Mesendoderm (in vitro differentiated cells): ENCODE results near the gene TIAL1.

Experiments used
- DNase-seq: peaks from one replicate; pipeline ENCODE4 v3.0.0; 2013
- H2AK5ac ChIP-seq: 2 replicates; pipeline ENCODE4 v1.6.1; 2013; ENCODE audit warnings: low read length, inconsistent platforms
- H2BK120ac ChIP-seq: 2 replicates; pipeline ENCODE4 v1.6.1; 2013; ENCODE audit warnings: low read depth, mild to moderate bottlenecking, low read length, moderate library complexity, mixed read lengths
- H2BK15ac ChIP-seq: replicated peaks from 2 replicates; pipeline ENCODE4 v1.6.1; 2013; ENCODE audit warnings: low read depth, mild to moderate bottlenecking, moderate library complexity
- H2BK5ac ChIP-seq: 2 replicates; pipeline ENCODE4 v1.6.1; 2013; ENCODE audit warnings: low read length, inconsistent platforms
- H3K18ac ChIP-seq: 2 replicates; pipeline ENCODE4 v1.6.1; 2013; ENCODE audit warnings: mild to moderate bottlenecking, low read length, mixed read lengths
- H3K23ac ChIP-seq: one replicate; pipeline ENCODE4 v1.6.1; 2013; ENCODE audit warnings: low read length
- H3K27ac ChIP-seq: 2 replicates; pipeline ENCODE4 v1.5.1; 2013; ENCODE audit warnings: low read depth, mild to moderate bottlenecking, inconsistent platforms, low read length, moderate library complexity
- H3K27me3 ChIP-seq: 2 replicates; pipeline ENCODE4 v1.6.1; 2013; ENCODE audit warnings: low read length, control low read depth, mild to moderate bottlenecking, inconsistent platforms; ENCODE audit not compliant: insufficient read depth, poor library complexity
- H3K36me3 ChIP-seq: 2 replicates; pipeline ENCODE4 v1.6.1; 2013; ENCODE audit warnings: low read length, inconsistent platforms; ENCODE audit not compliant: control insufficient read depth, insufficient read depth
- H3K4ac ChIP-seq: one replicate; pipeline ENCODE4 v1.6.1; 2013; ENCODE audit warnings: low read depth, mild to moderate bottlenecking, low read length, moderate library complexity
- H3K4me1 ChIP-seq: 2 replicates; pipeline ENCODE4 v1.6.1; 2013; ENCODE audit warnings: low read depth, low read length, inconsistent platforms; ENCODE audit not compliant: control insufficient read depth
- H3K4me2 ChIP-seq: 2 replicates; pipeline ENCODE4 v1.6.1; 2013; ENCODE audit warnings: low read length
- H3K4me3 ChIP-seq: 2 replicates; pipeline ENCODE4 v1.5.1; 2013; ENCODE audit warnings: mild to moderate bottlenecking, low read length
- H3K56ac ChIP-seq: one replicate; pipeline ENCODE4 v1.6.1; 2013; ENCODE audit warnings: low read length
- H3K79me1 ChIP-seq: 2 replicates; pipeline ENCODE4 v1.6.1; 2013; ENCODE audit warnings: low read length, inconsistent platforms
- H3K79me2 ChIP-seq: 2 replicates; pipeline ENCODE4 v1.6.1; 2013; ENCODE audit warnings: mild to moderate bottlenecking, low read length; ENCODE audit not compliant: control insufficient read depth, insufficient read depth
- H3K9ac ChIP-seq: 2 replicates; pipeline ENCODE4 v1.6.1; 2013; ENCODE audit warnings: low read length, inconsistent platforms
- H4K5ac ChIP-seq: one replicate; pipeline ENCODE4 v1.6.1; 2013; ENCODE audit warnings: low read length
- H4K8ac ChIP-seq: one replicate; pipeline ENCODE4 v1.6.1; 2013; ENCODE audit warnings: low read depth, mild to moderate bottlenecking, control low read depth, low read length, moderate library complexity
- WGBS: extraction: QIAGEN DNeasy Blood & Tissue Kit; methylation state at CpG from one replicate; pipeline ENCODE4 v1.1.7; 2013; ENCODE audit warnings: low lambda C conversion rate, missing lambda C conversion rate; ENCODE audit not compliant: insufficient coverage; ENCODE audit errors: extremely low coverage; 5-methylcytosine and 5-hydroxymethylcytosine counted together

Gene TIAL1

GRCh38 chr10:119550827-119551226, 45.9 kb downstream of the TIAL1 start:
- H3K4me3 ChIP-seq = no peak overlapping the region
- no peak overlapping the region for H3K4me2 ChIP-seq
- no peak overlapping the region for H3K27ac ChIP-seq
- no peak for DNase-seq
- no peak overlapping the region for H3K9ac ChIP-seq
- no peak overlapping the region for H3K56ac ChIP-seq
- no CpG with 5 or more reads among the region's 4 CpGs for WGBS
- H3K79me1 ChIP-seq = no peaks in the 10 kb centered on the region
- no peak overlapping the region for H3K23ac ChIP-seq
- H2BK120ac ChIP-seq = no peak overlapping the region
- H3K4me1 ChIP-seq = no peaks in the 10 kb centered on the region
- H3K79me2 ChIP-seq = no peaks in the 10 kb centered on the region
- H4K8ac ChIP-seq = no peak overlapping the region
- H3K4ac ChIP-seq = no peak overlapping the region
- no peak overlapping the region for H3K18ac ChIP-seq
- no peak overlapping the region for H4K5ac ChIP-seq
- no peak overlapping the region for H2BK15ac ChIP-seq
- H2BK5ac ChIP-seq = no peak overlapping the region
- no peaks in the 10 kb centered on the region for H3K36me3 ChIP-seq
- H2AK5ac ChIP-seq = no peak overlapping the region
- H3K27me3 ChIP-seq = no peaks in the 10 kb centered on the region

- Histone ChIP-seq H3K56ac (no peak overlapping the region), H3K4me1 (no peaks in the 10 kb centered on the region), H3K18ac (no peak overlapping the region), H3K4me2 (no peak overlapping the region), H3K79me1 (no peaks in the 10 kb centered on the region), H4K8ac (no peak overlapping the region), H4K5ac (no peak overlapping the region), H3K27me3 (no peaks in the 10 kb centered on the region), H2BK120ac (no peak overlapping the region), H3K9ac (no peak overlapping the region), H3K4ac (no peak overlapping the region), H3K79me2 (no peaks in the 10 kb centered on the region), H2BK15ac (no peak overlapping the region), H3K36me3 (no peaks in the 10 kb centered on the region), H3K27ac (no peak overlapping the region), H3K4me3 (no peak overlapping the region), H2BK5ac (no peak overlapping the region), H3K23ac (no peak overlapping the region), H2AK5ac (no peak overlapping the region)
- WGBS = no CpG with 5 or more reads among the region's 2 CpGs
- no peak for DNase-seq
Measured at GRCh38 chr10:119549247-119549999, 47.3 kb downstream of the TIAL1 start.

GRCh38 chr10:119546009-119546408, 50.8 kb downstream of the TIAL1 start:
- no peak overlapping the region for H3K23ac ChIP-seq
- H3K4me3 ChIP-seq = no peak overlapping the region
- no CpG with 5 or more reads among the region's 3 CpGs for WGBS
- H3K18ac ChIP-seq = no peak overlapping the region
- H3K27ac ChIP-seq = no peak overlapping the region
- no peak overlapping the region for H4K5ac ChIP-seq
- no peaks in the 10 kb centered on the region for H3K36me3 ChIP-seq
- H2BK5ac ChIP-seq = no peak overlapping the region
- no peak for DNase-seq
- H3K79me2 ChIP-seq = no peaks in the 10 kb centered on the region
- no peak overlapping the region for H2AK5ac ChIP-seq
- peaks cover 12% of the 10 kb centered on the region for H3K27me3 ChIP-seq
- H3K79me1 ChIP-seq = no peaks in the 10 kb centered on the region
- no peak overlapping the region for H2BK120ac ChIP-seq
- H3K9ac ChIP-seq = no peak overlapping the region
- H3K4me2 ChIP-seq = no peak overlapping the region
- no peak overlapping the region for H3K56ac ChIP-seq
- peaks cover 4% of the 10 kb centered on the region for H3K4me1 ChIP-seq
- no peak overlapping the region for H2BK15ac ChIP-seq
- H4K8ac ChIP-seq = no peak overlapping the region
- no peak overlapping the region for H3K4ac ChIP-seq

GRCh38 chr10:119545310-119545709, 51.5 kb downstream of the TIAL1 start:
- DNase-seq = no peak
- no peak overlapping the region for H3K18ac ChIP-seq
- no peaks in the 10 kb centered on the region for H3K79me2 ChIP-seq

GRCh38 chr10:119543814-119544642, 52.7 kb downstream of the TIAL1 start:
- no peak overlapping the region for H2BK120ac ChIP-seq
- no peak overlapping the region for H3K27ac ChIP-seq
- no peak overlapping the region for H2BK5ac ChIP-seq
- no peak overlapping the region for H3K23ac ChIP-seq
- H3K18ac ChIP-seq = no peak overlapping the region
- H4K8ac ChIP-seq = no peak overlapping the region
- no peaks in the 10 kb centered on the region for H3K36me3 ChIP-seq
- no CpG with 5 or more reads among the region's 19 CpGs for WGBS
- no peak overlapping the region for H3K4ac ChIP-seq
- peak; percentile 38 for DNase-seq
- H3K4me1 ChIP-seq = peaks cover 4% of the 10 kb centered on the region
- H3K4me3 ChIP-seq = no peak overlapping the region
- H3K9ac ChIP-seq = peak overlapping the region; percentile 33
- H3K79me1 ChIP-seq = no peaks in the 10 kb centered on the region
- no peaks in the 10 kb centered on the region for H3K79me2 ChIP-seq
- H3K27me3 ChIP-seq = peaks cover 15% of the 10 kb centered on the region
- H3K56ac ChIP-seq = peak overlapping the region; percentile 49
- H2AK5ac ChIP-seq = no peak overlapping the region
- H3K4me2 ChIP-seq = peak overlapping the region; percentile 80
- H4K5ac ChIP-seq = no peak overlapping the region
- no peak overlapping the region for H2BK15ac ChIP-seq

More at GRCh38 chr10:119545310-119545709, 51.5 kb downstream of the TIAL1 start:
- H4K5ac ChIP-seq = no peak overlapping the region
- H3K4me3 ChIP-seq = no peak overlapping the region
- H3K79me1 ChIP-seq = no peaks in the 10 kb centered on the region
- no CpG with 5 or more reads among the region's 4 CpGs for WGBS
- no peak overlapping the region for H3K4ac ChIP-seq
- H3K27me3 ChIP-seq = peaks cover 15% of the 10 kb centered on the region
- no peak overlapping the region for H3K27ac ChIP-seq
- no peaks in the 10 kb centered on the region for H3K36me3 ChIP-seq
- no peak overlapping the region for H4K8ac ChIP-seq
- no peak overlapping the region for H3K9ac ChIP-seq
- H3K4me1 ChIP-seq = peaks cover 4% of the 10 kb centered on the region
- H2BK5ac ChIP-seq = no peak overlapping the region
- H3K4me2 ChIP-seq = no peak overlapping the region
- H2AK5ac ChIP-seq = no peak overlapping the region
- H2BK15ac ChIP-seq = no peak overlapping the region
- no peak overlapping the region for H3K56ac ChIP-seq
- H2BK120ac ChIP-seq = no peak overlapping the region
- H3K23ac ChIP-seq = no peak overlapping the region
